Type B pancreatic cell (in vitro differentiated cells): ENCODE results near the gene EFS. TPM values are rescaled to one million over a fixed set of nuclear protein-coding genes. Genes with fewer than 3 reads are reported as not detected.
A peak's percentile ranks its signal among the peaks of the same experiment; 100 is the strongest.
"Not testable (repeated sequence)": the region's sequence is repeated elsewhere in the genome, so short reads cannot be mapped to it uniquely, and the experiment has no call there.

ENCODE experiments used
- DNase-seq: peaks from one replicate; pipeline ENCODE4 v3.0.0; 2021; ENCODE audit warnings: mixed read lengths; ENCODE audit not compliant: unreplicated experiment; ENCODE audit errors: extremely low spot score
- H3K27ac Mint-ChIP-seq: 2 replicates; pipeline ENCODE4 v1.8.0; 2021; ENCODE audit warnings: mild to moderate bottlenecking, mixed read lengths
- H3K27me3 Mint-ChIP-seq: 2 replicates; pipeline ENCODE4 v1.8.0; 2021; ENCODE audit warnings: mixed read lengths
- H3K36me3 Mint-ChIP-seq: 2 replicates; pipeline ENCODE4 v1.8.0; 2021; ENCODE audit warnings: mixed read lengths
- H3K4me1 Mint-ChIP-seq: one replicate; pipeline ENCODE4 v1.8.0; 2021; ENCODE audit warnings: mixed read lengths; ENCODE audit not compliant: unreplicated experiment
- H3K4me3 Mint-ChIP-seq: 2 replicates; pipeline ENCODE4 v1.8.0; 2021; ENCODE audit warnings: mild to moderate bottlenecking, mixed read lengths
- H3K9me3 Mint-ChIP-seq: 2 replicates; pipeline ENCODE4 v1.8.0; 2021; ENCODE audit warnings: mixed read lengths
- total RNA-seq: library from RNA; stranded (reverse); gene quantifications from 2 replicates; pipeline ENCODE4 v1.2.1, GENCODE V29; 2021; ENCODE audit warnings: low replicate concordance
- TF ChIP-seq, protein P1 (sequence below): fragments of 200-600 bp; sonication (generic); conservative IDR thresholded peaks from 2 replicates; pipeline ENCODE4 v1.5.0; 2021; ENCODE audit warnings: antibody characterized with exemption, mild to moderate bottlenecking

The EFS gene
- total RNA-seq, 1 donor from 2014 or later: 59.3 TPM

DNA sequence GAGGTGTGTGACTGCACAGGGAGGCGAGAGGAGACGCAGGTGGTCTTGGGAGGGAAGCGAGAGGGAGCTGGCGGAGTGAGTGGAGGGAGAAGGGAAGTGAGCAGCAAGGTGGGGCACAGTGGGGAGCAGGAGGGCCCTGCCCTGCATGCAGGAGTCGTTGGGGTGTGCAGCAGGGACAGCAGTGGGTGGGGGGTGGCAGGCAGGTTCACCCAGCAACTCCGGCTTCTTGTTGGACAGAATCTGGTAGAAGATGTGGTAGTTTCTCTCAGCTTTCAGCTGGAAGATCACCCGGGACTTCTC lies 38.1 kb upstream of the EFS start:
- H3K36me3 Mint-ChIP-seq: no peaks in the 10 kb centered on the region
- no peak overlapping the region for H3K27ac Mint-ChIP-seq
- peaks cover 9% of the 10 kb centered on the region for H3K4me1 Mint-ChIP-seq
- no peak overlapping the region for H3K4me3 Mint-ChIP-seq
- TF ChIP-seq, protein P1, sequence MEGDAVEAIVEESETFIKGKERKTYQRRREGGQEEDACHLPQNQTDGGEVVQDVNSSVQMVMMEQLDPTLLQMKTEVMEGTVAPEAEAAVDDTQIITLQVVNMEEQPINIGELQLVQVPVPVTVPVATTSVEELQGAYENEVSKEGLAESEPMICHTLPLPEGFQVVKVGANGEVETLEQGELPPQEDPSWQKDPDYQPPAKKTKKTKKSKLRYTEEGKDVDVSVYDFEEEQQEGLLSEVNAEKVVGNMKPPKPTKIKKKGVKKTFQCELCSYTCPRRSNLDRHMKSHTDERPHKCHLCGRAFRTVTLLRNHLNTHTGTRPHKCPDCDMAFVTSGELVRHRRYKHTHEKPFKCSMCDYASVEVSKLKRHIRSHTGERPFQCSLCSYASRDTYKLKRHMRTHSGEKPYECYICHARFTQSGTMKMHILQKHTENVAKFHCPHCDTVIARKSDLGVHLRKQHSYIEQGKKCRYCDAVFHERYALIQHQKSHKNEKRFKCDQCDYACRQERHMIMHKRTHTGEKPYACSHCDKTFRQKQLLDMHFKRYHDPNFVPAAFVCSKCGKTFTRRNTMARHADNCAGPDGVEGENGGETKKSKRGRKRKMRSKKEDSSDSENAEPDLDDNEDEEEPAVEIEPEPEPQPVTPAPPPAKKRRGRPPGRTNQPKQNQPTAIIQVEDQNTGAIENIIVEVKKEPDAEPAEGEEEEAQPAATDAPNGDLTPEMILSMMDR: no peak
- H3K9me3 Mint-ChIP-seq: no peaks in the 10 kb centered on the region
- H3K27me3 Mint-ChIP-seq: peaks cover 30% of the 10 kb centered on the region
- no peak for DNase-seq

DNA sequence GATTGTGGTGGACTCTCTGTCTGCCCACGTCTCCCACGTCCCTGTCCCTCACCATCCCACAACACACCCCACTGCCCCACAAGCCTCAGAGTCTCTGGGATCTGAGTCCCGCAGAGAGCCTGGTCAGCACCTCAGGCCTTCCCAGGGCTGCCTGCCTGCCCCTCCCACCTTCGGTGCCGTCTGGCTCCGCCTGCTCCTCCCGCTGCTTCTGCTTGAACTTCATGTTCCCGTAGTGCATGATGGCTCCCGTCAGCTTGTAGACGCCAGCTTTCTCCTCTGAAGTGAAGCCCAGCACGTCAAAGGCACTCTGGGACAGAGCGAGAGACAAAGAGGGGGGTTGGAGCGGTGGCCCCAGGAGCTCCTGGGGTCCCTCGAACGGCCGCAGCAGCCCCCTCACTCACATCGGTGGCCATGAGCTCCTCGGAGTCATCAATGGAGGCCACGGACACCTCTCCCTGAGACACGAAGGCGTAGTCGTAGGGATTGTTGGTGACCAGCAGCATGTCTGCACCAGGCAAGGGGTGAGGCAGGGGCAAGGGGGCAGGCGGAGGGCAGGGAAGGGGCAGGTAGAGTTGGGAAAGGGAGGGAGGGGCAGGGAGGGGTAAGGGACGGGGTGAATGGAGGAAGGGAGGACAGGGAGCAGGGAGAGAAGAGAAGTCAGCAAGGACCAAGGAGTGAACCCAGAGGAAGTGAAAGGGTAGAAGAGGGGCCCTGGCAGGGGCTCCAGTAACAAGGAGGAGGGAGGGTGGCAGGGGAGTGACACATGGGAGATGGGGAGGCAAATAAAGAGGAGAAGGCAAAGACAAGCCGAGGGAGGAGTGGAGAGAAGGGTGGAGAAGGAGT lies 37.5 kb upstream of the EFS start:
- H3K27ac Mint-ChIP-seq: no peak overlapping the region

DNA sequence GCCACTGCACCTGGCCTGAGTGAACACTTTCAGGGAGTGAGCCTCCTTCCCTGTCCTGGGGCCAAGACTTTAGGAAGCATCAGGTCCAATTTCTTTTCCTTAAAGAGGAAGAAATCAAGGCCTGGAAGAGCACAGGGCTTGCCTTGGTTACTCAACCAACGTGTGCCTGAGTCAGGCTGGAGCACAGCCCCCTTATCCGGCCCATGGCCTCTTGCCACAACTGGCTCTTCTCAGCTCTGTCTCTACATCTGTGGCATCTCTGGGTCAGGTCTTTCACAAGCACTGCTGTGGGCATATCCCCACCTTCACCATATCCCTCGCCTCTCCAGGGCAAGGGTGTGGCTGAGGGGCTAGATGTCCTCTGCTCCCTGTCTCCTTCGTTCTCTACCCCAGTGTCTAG lies 36.3 kb upstream of the EFS start:
- Mint-ChIP-seq H3K9me3 (no peaks in the 10 kb centered on the region), H3K27ac (no peak overlapping the region), H3K36me3 (no peaks in the 10 kb centered on the region), H3K27me3 (peaks cover 20% of the 10 kb centered on the region), H3K4me1 (peaks cover 9% of the 10 kb centered on the region), H3K4me3 (no peak overlapping the region)
- no peak for DNase-seq
- TF ChIP-seq, protein P1: no peak

More for the DNA sequence above, 37.5 kb upstream of the EFS start:
- no peak for DNase-seq
- TF ChIP-seq, protein P1: no peak
- no peaks in the 10 kb centered on the region for H3K36me3 Mint-ChIP-seq
- no peaks in the 10 kb centered on the region for H3K9me3 Mint-ChIP-seq
- peaks cover 9% of the 10 kb centered on the region for H3K4me1 Mint-ChIP-seq
- H3K4me3 Mint-ChIP-seq: no peak overlapping the region
- peaks cover 26% of the 10 kb centered on the region for H3K27me3 Mint-ChIP-seq

DNA sequence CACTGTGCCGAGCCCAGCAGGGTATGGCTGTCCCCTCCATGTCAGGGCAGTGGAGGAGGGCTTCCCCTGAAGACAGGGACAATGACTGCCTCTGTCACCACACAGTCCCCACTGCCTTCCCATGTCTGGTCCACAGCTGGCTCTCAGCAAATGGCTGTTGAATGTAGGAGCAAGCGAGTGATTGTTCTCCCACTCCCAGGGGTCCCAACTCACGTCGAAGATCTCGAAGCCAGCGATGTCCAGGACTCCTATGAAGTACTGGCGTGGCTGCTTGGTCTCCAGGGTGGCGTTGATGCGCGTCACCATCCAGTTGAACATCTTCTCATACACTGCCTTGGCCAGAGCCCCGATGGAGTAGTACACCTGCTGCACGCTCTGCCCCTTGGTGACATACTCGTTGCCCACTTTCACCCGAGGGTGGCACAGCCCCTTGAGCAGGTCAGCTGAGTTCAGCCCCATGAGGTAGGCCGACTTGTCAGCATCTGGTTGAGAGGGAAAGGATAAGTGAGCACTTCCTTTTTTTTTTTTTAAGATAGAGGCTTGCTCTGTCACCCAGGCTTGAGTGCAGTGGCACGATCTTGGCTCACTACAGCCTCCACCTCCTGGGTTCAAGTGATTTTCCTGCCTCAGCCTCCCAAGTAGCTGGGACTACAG lies 35.7 kb upstream of the EFS start:
- H3K4me3 Mint-ChIP-seq: not testable (repeated sequence)
- H3K27me3 Mint-ChIP-seq: peaks cover 15% of the 10 kb centered on the region

DNA sequence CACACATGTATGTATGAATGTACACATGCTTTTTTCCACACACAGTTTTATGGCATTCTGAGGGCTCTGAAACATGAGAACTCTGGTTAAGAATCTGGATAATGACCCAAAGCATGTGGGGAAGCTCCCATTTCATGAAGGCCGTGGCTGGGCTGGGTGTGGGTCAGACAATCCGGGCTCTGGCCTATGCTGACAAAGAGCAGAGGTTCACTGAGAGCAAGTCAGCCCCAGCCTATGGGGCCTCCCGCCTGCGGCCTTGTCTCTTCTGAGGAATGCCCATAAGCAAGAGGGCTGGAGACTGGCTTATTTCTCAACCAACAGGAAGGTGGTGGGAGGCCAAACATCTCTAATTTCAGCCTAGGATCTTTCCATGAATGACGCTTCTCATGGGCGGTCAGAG lies 34.6 kb upstream of the EFS start:
- DNase-seq: no peak
- TF ChIP-seq, protein P1: no peak
- peaks cover 9% of the 10 kb centered on the region for H3K4me1 Mint-ChIP-seq
- no peaks in the 10 kb centered on the region for H3K9me3 Mint-ChIP-seq
- peaks cover 11% of the 10 kb centered on the region for H3K27me3 Mint-ChIP-seq
- H3K4me3 Mint-ChIP-seq: no peak overlapping the region
- H3K27ac Mint-ChIP-seq: peak overlapping the region; percentile 51
- H3K36me3 Mint-ChIP-seq: no peaks in the 10 kb centered on the region

More for the DNA sequence above, 35.7 kb upstream of the EFS start:
- H3K9me3 Mint-ChIP-seq, H3K4me1 Mint-ChIP-seq, H3K27ac Mint-ChIP-seq, DNase-seq, H3K36me3 Mint-ChIP-seq: not testable (repeated sequence)

DNA sequence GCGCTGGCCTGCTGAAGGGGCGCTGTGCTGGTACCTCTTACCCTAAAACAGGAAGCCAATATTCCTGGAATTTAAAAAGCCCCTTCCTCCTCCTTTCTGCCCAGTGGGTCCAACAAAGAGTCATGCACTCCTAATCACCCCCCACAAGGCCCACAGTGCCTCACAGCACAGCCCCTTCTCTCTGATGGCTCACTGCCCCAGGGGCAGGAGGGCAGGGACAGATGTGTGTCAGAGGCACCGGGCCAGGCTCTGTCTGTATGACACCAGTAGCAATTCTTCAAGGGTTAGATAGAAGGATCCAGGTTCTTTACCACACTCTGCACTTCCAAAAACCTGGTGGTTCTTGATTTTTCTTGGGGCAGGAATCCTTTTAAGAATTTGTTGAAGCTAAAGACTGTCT lies 34.2 kb upstream of the EFS start:
- Mint-ChIP-seq H3K27me3 (peaks cover 11% of the 10 kb centered on the region), H3K36me3 (no peaks in the 10 kb centered on the region)
- no peak for DNase-seq

More for the DNA sequence above, 34.2 kb upstream of the EFS start:
- Mint-ChIP-seq H3K4me1 (peaks cover 9% of the 10 kb centered on the region), H3K9me3 (no peaks in the 10 kb centered on the region), H3K4me3 (no peak overlapping the region), H3K27ac (no peak overlapping the region)
- TF ChIP-seq, protein P1: no peak
